Measurements from ENCODE around the gene NCOR1.
"Not testable (repeated sequence)": the region's sequence is repeated elsewhere in the genome, so short reads cannot be mapped to it uniquely, and the experiment has no call there.

NCOR1 gene

GRCh38 chr17:16158714-16159113, 56.6 kb downstream of the NCOR1 start:
- no peak for DNase-seq
- Histone ChIP-seq H3K4me3 (ENCODE audit: low read depth, low read length) (no peak overlapping the region), H3K27me3 (no peaks in the 10 kb centered on the region), H3K4me1 (no peaks in the 10 kb centered on the region), H3K36me3 (no peaks in the 10 kb centered on the region), H3K9me3 (no peaks in the 10 kb centered on the region)
- TF ChIP-seq, protein P1, sequence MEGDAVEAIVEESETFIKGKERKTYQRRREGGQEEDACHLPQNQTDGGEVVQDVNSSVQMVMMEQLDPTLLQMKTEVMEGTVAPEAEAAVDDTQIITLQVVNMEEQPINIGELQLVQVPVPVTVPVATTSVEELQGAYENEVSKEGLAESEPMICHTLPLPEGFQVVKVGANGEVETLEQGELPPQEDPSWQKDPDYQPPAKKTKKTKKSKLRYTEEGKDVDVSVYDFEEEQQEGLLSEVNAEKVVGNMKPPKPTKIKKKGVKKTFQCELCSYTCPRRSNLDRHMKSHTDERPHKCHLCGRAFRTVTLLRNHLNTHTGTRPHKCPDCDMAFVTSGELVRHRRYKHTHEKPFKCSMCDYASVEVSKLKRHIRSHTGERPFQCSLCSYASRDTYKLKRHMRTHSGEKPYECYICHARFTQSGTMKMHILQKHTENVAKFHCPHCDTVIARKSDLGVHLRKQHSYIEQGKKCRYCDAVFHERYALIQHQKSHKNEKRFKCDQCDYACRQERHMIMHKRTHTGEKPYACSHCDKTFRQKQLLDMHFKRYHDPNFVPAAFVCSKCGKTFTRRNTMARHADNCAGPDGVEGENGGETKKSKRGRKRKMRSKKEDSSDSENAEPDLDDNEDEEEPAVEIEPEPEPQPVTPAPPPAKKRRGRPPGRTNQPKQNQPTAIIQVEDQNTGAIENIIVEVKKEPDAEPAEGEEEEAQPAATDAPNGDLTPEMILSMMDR (IDR thresholded peaks at IDR 0.05; ENCODE audit: low read depth, low read length) = no peak

- Histone ChIP-seq H3K4me1 (no peaks in the 10 kb centered on the region), H3K4me3 (ENCODE audit: low read depth, low read length) (no peak overlapping the region), H3K36me3 (no peaks in the 10 kb centered on the region), H3K27me3 (no peaks in the 10 kb centered on the region), H3K9me3 (no peaks in the 10 kb centered on the region)
- TF ChIP-seq, protein P1 (IDR thresholded peaks at IDR 0.05; ENCODE audit: low read depth, low read length) = no peak
- no peak for DNase-seq
These were observed 59.8 kb downstream of the NCOR1 start for GRCh38 chr17:16155536-16155935.

GRCh38 chr17:16152326-16152725, 63.0 kb downstream of the NCOR1 start:
- not testable (repeated sequence) for H3K36me3 ChIP-seq, H3K9me3 ChIP-seq, DNase-seq

GRCh38 chr17:16150251-16150856, 65.0 kb downstream of the NCOR1 start:
- Histone ChIP-seq H3K27me3 (no peaks in the 10 kb centered on the region), H3K4me1 (no peaks in the 10 kb centered on the region), H3K36me3 (no peaks in the 10 kb centered on the region; the same call in 1 of the 2 replicates), H3K4me3 (ENCODE audit: low read depth, low read length) (no peak overlapping the region), H3K9me3 (no peaks in the 10 kb centered on the region)
- TF ChIP-seq, protein P1 (IDR thresholded peaks at IDR 0.05; ENCODE audit: low read depth, low read length) = no peak
- no peak for DNase-seq

More at GRCh38 chr17:16152326-16152725, 63.0 kb downstream of the NCOR1 start:
- H3K27me3 ChIP-seq; H3K4me1 ChIP-seq; H3K4me3 ChIP-seq (ENCODE audit: low read depth, low read length): not testable (repeated sequence)

DNA sequence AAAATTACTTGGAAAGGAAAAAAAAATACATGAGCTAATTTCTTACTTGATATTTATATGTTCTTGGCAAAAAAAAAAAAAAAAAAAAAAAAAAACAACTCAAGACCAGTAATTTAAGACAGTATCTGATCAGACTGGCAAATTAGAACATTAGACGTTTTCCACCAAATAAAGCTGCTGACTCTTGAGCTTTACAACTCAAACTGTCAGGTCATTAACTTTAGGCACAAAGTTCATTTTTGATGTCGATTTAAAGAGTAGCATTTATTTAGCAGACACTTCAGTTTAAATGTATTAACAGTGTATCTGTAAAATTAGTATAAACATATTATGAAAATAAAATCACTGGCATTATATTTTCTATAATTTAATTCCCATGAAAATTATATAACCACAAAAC, 66.7 kb downstream of the NCOR1 start:
- no peaks in the 10 kb centered on the region for H3K9me3 ChIP-seq
- H3K36me3 ChIP-seq = no peaks in the 10 kb centered on the region; the same call in 1 of the 2 replicates
- H3K27me3 ChIP-seq = no peaks in the 10 kb centered on the region
- H3K4me1 ChIP-seq = no peaks in the 10 kb centered on the region
- TF ChIP-seq, protein P1 (IDR thresholded peaks at IDR 0.05; ENCODE audit: low read depth, low read length) = no peak
- no peak overlapping the region for H3K4me3 ChIP-seq (ENCODE audit: low read depth, low read length)
- no peak for DNase-seq

DNA sequence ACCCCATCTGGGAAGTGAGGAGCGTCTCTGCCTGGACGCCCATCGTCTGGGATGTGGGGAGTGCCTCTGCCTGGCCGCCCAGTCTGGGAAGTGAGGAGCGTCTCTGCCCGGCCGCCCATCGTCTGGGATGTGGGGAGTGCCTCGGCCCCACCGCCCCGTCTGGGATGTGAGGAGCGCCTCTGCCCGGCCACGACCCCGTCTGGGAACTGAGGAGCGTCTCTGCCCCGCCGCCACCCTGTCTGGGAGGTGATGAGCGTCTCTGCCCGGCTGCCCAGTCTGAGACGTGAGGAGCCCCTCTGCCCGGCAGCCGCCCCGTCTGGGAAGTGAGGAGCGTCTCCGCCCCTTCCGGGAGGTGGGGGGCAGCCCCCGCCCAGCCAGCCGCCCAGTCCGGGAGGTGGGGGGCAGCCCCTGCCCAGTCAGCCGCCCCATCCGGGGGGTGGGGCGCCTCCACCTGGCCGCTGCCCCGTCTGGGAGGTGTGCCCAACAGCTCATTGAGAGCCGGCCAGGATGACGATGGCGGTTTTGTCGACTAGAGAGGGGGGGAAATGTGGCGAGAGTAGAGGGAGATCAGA, 69.9 kb downstream of the NCOR1 start:
- not testable (repeated sequence) for H3K36me3 ChIP-seq; H3K9me3 ChIP-seq; DNase-seq; H3K4me1 ChIP-seq; H3K27me3 ChIP-seq; H3K4me3 ChIP-seq (ENCODE audit: low read depth, low read length)

DNA sequence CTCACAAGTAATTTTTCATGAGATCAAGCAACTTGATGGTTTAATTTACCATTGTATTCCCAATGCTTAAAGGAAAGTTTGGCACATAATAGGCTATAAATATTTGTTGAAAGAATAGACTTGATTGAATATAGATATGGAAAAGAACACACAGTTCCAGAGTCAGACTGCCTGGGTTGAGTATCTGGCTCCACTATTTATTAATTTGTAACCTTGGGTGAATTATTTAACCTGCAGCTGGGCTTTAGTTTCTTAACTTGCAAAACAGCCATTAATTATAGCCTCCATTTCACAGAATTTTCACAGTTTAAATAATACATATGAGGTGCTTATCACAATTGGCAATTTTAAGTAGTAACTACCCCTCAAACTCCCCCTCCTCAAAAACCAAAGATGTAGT, 73.6 kb downstream of the NCOR1 start:
- Histone ChIP-seq H3K4me3 (ENCODE audit: low read depth, low read length) (no peak overlapping the region), H3K4me1 (no peaks in the 10 kb centered on the region), H3K9me3 (no peaks in the 10 kb centered on the region), H3K36me3 (no peaks in the 10 kb centered on the region), H3K27me3 (no peaks in the 10 kb centered on the region)
- no peak for DNase-seq
- TF ChIP-seq, protein P1 (IDR thresholded peaks at IDR 0.05; ENCODE audit: low read depth, low read length) = no peak
